ENCODE results near the gene PDZRN4.
"Not testable (repeated sequence)": the region's sequence is repeated elsewhere in the genome, so short reads cannot be mapped to it uniquely, and the experiment has no call there.

Gene PDZRN4

DNA sequence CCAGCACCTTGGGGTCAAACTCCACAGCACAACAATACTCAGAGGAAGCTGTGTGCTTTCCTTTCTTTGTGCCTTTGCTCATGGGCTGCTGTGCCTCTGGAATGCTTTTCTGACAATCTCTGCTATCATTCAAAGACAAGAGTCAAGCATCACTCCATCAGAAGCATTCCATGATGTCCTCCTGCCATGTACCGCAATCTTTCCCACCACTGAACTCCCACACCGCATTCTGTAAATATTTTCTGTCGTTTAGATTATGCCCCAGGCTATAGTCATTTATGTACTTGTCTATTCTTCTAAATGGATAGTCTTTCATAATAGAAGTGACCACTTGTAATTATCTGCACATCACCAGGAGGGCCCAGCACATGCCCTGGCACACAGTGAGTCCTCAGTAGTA is 327.8 kb downstream of the PDZRN4 start:
- DNase-seq: no peak

GRCh38 chr12:41520869-41521268 is 332.7 kb downstream of the PDZRN4 start:
- no peak for DNase-seq

- DNase-seq: no peak
Observed at GRCh38 chr12:41521872-41522379, 333.8 kb downstream of the PDZRN4 start.

DNA sequence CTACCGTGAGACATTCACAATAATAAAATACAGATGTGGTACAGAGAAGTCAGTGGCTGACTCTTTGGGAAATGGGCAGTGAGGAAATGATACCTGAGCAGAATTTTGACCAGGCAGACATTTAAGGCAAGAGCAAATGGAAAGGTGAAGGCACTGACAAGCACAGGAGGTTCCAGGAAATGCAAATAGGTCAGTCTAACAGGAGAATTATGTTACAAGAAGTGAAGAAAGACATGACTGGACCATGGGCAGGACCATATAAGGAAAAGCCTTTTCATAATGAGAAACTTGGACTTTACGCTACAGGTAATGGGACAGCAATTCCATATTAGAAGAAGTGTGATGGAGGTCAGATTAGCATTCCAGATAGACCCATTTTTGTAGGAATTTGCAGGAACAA is 338.9 kb downstream of the PDZRN4 start:
- DNase-seq: no peak

DNA sequence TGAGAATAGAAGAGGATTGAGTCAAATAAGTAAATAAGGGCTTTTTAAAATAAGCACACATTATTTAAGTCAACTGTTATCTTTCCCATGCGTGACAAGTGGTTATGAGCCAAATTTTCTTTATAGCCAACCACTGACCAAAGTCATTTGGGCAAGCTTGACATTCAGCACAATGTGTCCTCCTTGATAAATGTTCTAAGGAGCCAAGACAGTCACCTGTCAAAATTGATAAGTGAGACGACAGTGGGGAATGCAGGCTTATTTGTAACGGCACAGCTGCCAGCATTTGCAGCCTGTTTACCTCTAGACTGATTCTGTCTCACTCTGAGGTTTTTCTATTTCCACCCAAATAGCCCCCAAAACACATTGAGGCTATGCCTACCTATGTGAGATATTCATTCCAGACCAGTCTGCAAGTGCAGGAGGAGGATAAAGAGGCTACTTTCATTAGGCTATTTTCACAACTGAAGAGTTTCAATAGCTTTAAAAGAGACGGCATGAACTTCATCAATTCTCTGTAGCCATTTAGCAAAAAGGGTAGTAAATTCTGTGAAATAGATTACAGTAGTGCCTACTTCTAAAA is 339.5 kb downstream of the PDZRN4 start:
- DNase-seq: no peak

DNA sequence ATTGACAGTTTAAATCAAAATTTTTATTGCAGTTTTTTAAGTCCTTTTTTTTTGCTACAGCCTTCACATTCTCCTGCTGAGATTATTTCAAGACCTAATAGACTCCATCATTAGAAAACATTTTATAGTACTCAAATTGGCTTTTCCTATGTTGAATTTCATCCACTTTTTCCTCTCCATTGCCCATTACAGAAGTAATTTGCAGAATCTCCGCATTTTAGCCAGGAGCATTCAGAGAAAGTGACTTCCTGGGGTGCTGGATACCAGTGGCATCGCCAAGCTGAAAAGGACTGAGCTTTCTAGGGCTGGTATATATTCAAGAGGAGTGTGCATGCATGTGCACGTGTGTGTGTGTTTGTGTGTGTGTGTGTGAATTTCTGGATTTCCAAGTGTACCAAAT is 340.8 kb downstream of the PDZRN4 start:
- DNase-seq: no peak

DNA sequence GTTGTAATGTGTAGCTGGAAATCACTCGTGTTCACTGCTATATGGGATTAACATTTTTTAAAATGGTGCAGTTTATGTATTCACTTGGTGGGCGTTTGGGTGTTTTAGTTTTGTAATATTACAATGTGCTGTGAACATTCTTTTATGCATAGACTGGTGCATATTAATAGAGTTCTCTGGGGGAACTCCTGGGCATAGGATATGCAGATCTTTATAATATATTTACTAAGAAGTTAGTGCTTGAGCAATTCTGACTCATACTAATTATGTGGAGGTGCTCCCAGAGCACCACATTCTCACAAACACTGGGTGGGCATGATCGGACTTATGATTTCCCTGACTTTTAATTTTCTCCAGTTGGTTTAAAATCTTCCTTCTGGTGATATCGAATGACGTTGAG is 342.3 kb downstream of the PDZRN4 start:
- no peak for DNase-seq

- no peak for DNase-seq
Observed at GRCh38 chr12:41531147-41531829, 343.2 kb downstream of the PDZRN4 start.

DNA sequence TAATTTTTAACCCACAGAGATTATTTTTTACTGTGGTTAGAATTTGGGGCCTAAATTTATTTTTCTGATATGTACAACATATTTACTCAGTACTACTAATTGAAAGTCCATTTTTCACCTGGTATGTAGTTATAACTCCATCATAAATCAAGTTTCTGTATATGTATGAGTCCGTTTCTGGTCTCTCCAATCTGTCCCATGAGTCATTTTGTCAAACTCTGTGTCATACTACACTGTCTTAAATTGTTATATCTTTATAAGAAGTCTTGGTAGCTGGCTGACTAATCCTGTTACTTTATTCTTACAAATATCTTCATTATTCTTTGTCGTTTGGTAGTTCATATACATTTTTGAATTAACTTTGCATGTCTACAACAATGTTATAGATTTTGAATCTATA is 344.0 kb downstream of the PDZRN4 start:
- DNase-seq: no peak

DNA sequence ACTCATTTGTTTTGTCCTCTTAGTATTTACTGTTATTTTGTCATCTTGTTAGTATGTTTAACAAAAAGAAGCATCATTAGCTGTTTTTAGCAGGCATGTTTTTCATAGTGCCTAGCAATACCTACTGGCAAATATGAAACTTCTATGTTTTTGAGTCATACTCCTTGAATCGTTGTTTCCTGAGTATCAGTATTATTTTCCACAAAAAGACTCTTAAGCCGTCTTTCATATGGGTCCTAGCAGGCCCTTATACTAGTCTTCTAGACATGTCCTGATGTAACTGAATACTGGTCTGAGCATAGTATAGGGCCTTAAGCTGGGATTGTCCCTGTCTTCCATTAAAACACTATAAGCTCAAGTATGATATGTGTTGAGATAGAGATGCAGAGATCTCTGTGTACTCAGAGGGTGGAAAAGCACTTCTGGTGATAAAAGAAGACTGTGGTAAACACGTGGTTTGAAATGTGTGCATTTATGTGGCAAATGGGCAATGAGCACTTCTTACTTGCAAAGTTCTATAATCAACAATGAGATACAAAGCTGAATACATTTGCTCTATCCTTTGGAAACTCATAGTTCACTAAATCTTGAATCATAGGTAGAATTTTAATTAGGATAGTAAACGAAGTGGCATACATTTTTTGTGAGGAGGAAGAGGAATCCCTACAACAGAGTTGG is 348.8 kb downstream of the PDZRN4 start:
- no peak for DNase-seq

DNA sequence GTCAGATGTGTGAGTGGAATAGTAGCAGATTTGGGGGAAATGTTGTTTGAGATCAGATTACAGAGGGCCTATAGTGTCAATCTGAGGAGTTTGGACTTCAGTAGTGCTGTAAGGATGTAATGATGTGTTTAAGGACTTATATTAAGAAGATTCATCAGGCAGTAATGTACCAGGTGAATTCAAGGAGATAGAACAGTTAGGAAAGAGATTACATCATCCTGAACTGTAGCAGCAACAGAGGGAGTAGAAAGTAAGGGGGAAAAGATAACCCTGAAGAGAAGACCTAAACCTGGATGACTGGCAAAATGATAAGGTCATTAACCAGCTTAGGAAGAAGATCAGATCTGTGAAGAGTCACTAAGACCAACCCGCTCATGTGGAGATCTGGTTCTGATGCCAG is 349.4 kb downstream of the PDZRN4 start:
- no peak for DNase-seq

GRCh38 chr12:41545761-41546160 is 357.6 kb downstream of the PDZRN4 start:
- DNase-seq: no peak

- DNase-seq: not testable (repeated sequence)
Observed at GRCh38 chr12:41547071-41547470, 359.0 kb downstream of the PDZRN4 start.

GRCh38 chr12:41548926-41549325 is 360.8 kb downstream of the PDZRN4 start:
- no peak for DNase-seq

DNA sequence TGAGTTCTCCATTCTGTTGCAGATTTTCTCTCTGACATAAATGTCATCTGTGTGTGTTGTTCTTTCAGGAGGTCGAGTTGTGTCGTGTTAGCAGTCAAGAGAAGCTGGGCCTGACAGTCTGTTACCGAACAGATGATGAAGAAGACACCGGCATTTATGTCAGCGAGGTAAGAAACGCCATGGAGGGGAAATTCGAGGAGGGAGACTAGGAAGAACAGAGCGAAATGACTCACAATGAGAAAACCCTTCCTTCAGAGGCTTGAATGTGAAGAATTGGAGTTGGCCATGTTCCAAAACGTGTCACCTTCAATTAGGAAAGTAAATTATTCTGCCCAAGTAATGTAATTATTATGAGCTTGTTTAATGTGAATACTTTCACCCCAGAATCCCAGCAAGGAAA is 364.5 kb downstream of the PDZRN4 start:
- DNase-seq: no peak

DNA sequence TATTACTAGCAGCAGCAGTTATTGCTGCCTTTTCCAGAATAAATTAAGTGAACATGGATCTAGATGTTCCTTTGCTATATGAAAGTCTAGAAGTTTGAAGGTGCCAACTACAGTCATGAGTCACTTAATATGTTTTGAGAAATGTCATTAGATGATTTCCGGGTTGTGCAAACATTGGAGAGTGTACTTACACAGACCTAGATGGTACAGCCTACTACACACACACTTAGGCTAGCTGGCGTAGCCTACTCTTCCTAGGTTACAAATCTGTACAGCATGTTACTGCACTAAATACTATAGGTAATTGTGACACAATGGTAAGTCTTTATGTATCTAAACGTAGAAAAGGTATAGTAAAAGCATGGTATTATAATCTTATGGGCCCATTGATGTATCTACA is 368.1 kb downstream of the PDZRN4 start:
- DNase-seq: no peak

DNA sequence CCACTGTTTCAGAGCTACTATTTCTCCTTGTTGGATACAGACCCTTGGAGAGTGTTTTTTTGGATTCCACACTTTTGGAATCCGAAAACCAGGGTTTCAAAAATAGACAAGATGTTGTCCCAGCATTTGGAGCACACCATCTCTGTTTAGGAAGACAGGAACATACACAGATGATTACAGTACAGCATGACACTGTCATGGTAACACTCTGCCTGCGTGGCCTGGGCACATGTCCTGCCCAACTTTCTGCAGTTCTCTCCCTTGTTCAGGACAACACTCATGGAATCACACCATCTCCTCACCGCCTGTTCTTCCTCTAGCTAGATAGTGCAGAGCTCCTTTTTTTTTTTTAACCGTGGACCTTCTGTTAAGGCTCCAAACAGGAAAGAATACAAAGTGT is 369.2 kb downstream of the PDZRN4 start:
- no peak for DNase-seq

DNA sequence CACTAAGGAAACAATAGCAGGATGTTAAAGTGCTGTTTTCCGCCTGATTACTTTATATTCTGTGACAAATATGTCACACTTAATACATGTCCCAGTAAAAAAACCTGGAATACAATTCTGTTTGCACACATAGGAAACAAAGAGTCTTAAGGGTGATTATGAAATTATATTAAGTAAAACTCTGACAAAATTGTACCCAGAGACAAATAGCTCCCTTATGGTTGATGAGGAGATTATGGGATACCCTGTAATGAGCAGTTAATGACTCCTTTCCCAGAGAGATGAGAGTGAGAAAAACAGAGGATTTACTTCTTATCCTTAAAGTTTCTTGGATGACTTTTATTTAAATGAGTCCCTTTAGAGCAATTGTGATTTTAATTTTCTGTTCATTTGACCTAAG is 370.6 kb downstream of the PDZRN4 start:
- no peak for DNase-seq

DNA sequence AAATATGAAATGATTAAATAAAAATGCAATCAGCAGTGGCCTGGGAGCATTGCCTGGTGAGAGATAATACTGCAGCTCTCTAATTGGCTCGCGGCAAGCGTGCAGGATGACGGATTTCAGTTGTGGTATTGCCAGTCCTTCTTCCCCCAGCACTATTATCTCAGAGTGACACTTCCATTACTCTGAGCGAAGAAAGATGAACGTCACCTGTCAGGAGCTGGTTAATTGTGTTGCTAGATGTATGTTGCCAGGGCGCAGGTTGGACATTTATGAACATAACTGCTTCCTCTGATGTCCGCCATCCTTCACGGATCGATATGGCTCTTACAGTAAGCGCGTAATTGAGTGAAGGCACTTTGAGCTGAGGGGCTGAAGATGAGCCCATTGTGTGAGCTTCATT is 374.9 kb downstream of the PDZRN4 start:
- DNase-seq: no peak

DNA sequence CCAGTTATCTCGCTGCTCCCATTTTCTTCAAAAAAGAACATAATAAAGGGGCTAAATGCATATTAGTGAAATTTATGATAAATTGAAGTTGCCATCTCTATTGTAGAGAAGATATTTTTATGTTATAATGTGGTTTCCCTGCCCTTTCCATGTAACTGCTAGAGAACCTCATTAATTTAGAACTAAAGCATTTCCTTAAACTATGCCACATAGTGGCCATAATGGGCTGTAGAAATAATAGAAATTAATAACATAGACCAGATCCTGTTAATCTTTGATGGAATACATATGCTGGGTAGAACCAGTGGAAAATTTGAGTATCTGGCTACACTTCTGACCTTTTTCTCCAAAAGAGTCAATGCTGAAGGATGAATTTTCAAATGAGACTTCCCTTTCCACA is 376.7 kb downstream of the PDZRN4 start:
- DNase-seq: no peak

DNA sequence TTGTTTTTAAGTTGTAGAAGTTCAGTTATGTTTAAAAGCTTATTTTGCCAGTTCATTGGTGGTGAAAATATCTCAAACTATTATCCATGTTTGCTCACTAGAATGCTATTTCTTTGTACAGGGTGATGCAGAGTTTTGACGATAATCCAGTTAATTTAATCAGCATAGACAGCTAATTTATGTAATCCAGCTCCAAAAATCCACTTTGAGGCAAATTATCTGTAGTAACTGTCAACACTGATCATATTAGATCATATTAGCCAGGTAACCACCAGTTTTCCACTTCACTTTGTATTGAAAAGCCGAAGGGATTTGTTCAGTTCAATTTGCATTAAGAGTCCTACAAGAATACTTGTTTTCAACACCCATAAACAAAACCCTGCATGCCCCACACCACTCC is 378.6 kb downstream of the PDZRN4 start:
- DNase-seq: no peak

- DNase-seq: no peak
Observed at GRCh38 chr12:41573445-41573844, 385.3 kb downstream of the PDZRN4 start.

- no peak for DNase-seq
Observed at GRCh38 chr12:41576925-41577324, 388.8 kb downstream of the PDZRN4 start.

GRCh38 chr12:41577995-41578394 is 389.9 kb downstream of the PDZRN4 start:
- DNase-seq: no peak

Data from AML-193 (cell line).